Activated T-helper 1 cell treated with anti-CD3 and anti-CD28 coated beads, Interleukin-12 subunit alpha, Interleukin-12 subunit beta, Interleukin-2, Interleukin-4 antibody, amounts not matched to agents 30 ng/mL and 10 ng/mL and 1 ng/mL, durations not matched to agents 14 hours and 24 hours and 36 hours (primary cell): ENCODE results near the gene PIGK. TPM values are rescaled to one million over a fixed set of nuclear protein-coding genes. Genes with fewer than 3 reads are reported as not detected.
"Not testable (repeated sequence)": the region's sequence is repeated elsewhere in the genome, so short reads cannot be mapped to it uniquely, and the experiment has no call there.

Source experiments
- DNase-seq: peaks from one replicate; pipeline ENCODE4 v3.0.0; 2021; ENCODE audit warnings: low spot score
- H3K27ac Mint-ChIP-seq: one replicate; pipeline ENCODE4 v1.8.0; 2021; ENCODE audit warnings: mild to moderate bottlenecking, mixed read lengths
- H3K27me3 Mint-ChIP-seq: one replicate; pipeline ENCODE4 v1.8.0; 2022; ENCODE audit warnings: mild to moderate bottlenecking, moderate library complexity, mixed read lengths; ENCODE audit not compliant: insufficient read depth
- H3K36me3 Mint-ChIP-seq: one replicate; pipeline ENCODE4 v1.8.0; 2021; ENCODE audit warnings: low read depth, mixed read lengths
- H3K4me1 Mint-ChIP-seq: one replicate; pipeline ENCODE4 v1.8.0; 2021; ENCODE audit warnings: low read depth, mixed read lengths
- H3K4me3 Mint-ChIP-seq: one replicate; pipeline ENCODE4 v1.8.0; 2021; ENCODE audit warnings: mild to moderate bottlenecking, moderate library complexity, mixed read lengths
- H3K9me3 Mint-ChIP-seq: one replicate; pipeline ENCODE4 v1.8.0; 2021; ENCODE audit warnings: mixed read lengths
- intact Hi-C: fragments of 100-400 bp; cut with micrococcal nuclease; formaldehyde crosslinking; loops from one replicate; pipeline ENCODE4 v1.15.1; 2024
- total RNA-seq: library from RNA; stranded (reverse); gene quantifications from 2 replicates; pipeline ENCODE4 v1.2.3, GENCODE V29; 2022

The PIGK gene
- total RNA-seq, 1 donor from 2014 or later: 15.9 TPM

DNA sequence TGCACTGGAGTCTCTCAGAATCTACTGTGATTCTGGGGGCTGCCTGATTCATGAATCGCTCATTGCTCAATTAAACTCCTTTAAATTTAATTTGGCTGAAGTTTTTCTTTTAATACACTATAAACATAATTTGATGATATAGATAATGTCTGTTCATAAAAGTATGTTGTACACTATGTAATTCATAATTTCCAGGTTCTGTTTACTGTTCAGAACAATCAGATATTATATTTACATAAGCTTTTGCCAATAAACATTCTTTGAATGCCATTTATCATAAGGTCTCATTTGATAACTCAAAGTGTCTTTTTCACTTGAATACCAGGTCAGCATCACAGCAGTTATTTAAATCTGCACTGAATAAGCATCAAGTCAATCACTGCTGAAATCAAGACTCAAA is 39.6 kb downstream of the PIGK start:
- Mint-ChIP-seq H3K4me3 (no peak overlapping the region), H3K36me3 (peaks cover 4% of the 10 kb centered on the region), H3K27me3 (no peaks in the 10 kb centered on the region), H3K4me1 (no peaks in the 10 kb centered on the region), H3K9me3 (peaks cover 27% of the 10 kb centered on the region), H3K27ac (no peak overlapping the region)
- no peak for DNase-seq
- intact Hi-C loops: no loop called here

DNA sequence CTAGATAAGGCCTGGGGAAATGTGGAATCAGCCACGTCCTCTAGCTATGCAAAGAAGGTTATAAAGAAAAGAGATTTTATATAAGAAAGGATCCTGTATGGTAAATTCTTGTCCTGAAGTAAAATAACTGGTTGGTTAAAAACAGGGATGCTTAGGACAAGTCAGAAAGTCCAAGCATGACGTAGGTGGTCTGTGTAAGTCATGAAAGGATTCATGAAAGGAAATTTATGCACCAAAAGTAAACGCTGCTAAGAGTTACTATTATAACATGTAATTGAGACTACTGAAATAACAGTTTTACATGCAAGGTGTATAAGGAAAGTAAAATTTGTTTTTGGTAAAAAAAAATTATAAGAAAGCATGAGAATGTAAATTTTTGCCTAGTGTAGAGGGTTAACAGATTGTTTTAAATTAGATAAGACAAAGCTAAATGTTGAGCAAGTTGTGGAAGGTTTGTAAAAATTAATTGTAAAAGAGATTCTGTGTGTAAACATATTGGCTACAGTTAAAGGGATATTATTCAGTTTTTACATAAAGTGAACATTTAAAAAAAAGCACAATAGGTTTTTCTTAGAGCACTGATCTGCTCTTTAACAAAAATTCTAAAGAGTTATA is 43.9 kb downstream of the PIGK start:
- no peaks in the 10 kb centered on the region for H3K4me1 Mint-ChIP-seq
- no peak overlapping the region for H3K27ac Mint-ChIP-seq
- no peak overlapping the region for H3K4me3 Mint-ChIP-seq
- intact Hi-C loops: no loop called here
- peaks cover 43% of the 10 kb centered on the region for H3K9me3 Mint-ChIP-seq
- H3K27me3 Mint-ChIP-seq: no peaks in the 10 kb centered on the region
- no peak for DNase-seq
- H3K36me3 Mint-ChIP-seq: peaks cover 6% of the 10 kb centered on the region

GRCh38 chr1:77170687-77171086 is 48.5 kb downstream of the PIGK start:
- DNase-seq: no peak
- no peaks in the 10 kb centered on the region for H3K27me3 Mint-ChIP-seq
- no peak overlapping the region for H3K4me3 Mint-ChIP-seq
- H3K4me1 Mint-ChIP-seq: no peaks in the 10 kb centered on the region
- peaks cover 4% of the 10 kb centered on the region for H3K36me3 Mint-ChIP-seq
- intact Hi-C loops: no loop called here
- H3K9me3 Mint-ChIP-seq: peaks cover 26% of the 10 kb centered on the region
- no peak overlapping the region for H3K27ac Mint-ChIP-seq

- no peak for DNase-seq
- Mint-ChIP-seq H3K27me3 (no peaks in the 10 kb centered on the region), H3K27ac (no peak overlapping the region), H3K4me1 (no peaks in the 10 kb centered on the region), H3K36me3 (peaks cover 4% of the 10 kb centered on the region), H3K4me3 (no peak overlapping the region), H3K9me3 (peaks cover 4% of the 10 kb centered on the region)
- intact Hi-C loops: no loop called here
Measured at GRCh38 chr1:77168358-77168757, 50.9 kb downstream of the PIGK start.

DNA sequence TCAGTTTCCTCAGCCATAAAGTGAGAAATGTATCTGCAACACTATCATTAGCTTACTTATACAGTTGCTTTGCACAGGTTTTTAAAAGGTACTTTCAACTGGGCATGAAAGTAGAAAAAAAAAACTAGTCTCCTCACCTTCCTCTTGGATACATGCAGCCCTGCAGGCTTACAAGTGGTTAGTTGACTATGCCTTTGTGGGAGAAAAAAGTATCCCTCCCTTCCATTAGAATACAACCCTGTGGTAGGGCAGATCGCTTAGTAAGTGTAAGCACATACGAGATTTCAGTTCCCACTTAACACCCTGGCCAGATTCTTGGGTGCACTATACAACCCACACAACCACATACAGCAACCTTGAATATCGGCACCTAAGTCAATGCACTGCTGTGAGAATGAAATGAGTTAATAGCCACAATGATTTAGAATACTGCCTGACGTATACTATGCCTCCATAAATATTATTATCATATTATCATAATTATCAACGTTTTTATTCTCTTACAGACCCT is 54.7 kb downstream of the PIGK start:
- no peak overlapping the region for H3K4me3 Mint-ChIP-seq
- peaks cover 20% of the 10 kb centered on the region for H3K36me3 Mint-ChIP-seq
- intact Hi-C loops: no loop called here
- no peaks in the 10 kb centered on the region for H3K4me1 Mint-ChIP-seq
- H3K27ac Mint-ChIP-seq: no peak overlapping the region
- no peaks in the 10 kb centered on the region for H3K27me3 Mint-ChIP-seq
- no peak for DNase-seq
- peaks cover 7% of the 10 kb centered on the region for H3K9me3 Mint-ChIP-seq

GRCh38 chr1:77159706-77160105 is 59.5 kb downstream of the PIGK start:
- not testable (repeated sequence) for H3K9me3 Mint-ChIP-seq

DNA sequence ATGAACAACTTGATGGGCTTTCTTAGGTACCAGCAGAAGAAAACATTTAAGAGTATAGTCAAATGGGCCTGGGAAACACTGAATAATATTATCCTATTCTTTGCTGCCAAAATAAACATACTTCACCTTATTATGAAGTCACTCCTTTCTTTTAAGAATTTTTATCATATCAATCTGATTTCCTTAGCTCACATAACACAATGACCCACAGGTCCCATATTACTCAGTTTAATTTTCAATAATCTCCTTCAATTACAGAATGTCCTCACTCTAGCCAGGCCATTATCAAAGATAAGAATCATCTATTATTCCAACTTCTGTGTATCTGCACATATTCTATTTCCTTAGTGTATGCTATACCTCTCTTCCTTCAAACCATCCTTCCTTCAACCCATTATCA is 63.0 kb downstream of the PIGK start:
- Mint-ChIP-seq H3K36me3 (peaks cover 26% of the 10 kb centered on the region), H3K4me3 (no peak overlapping the region), H3K27me3 (no peaks in the 10 kb centered on the region), H3K4me1 (no peaks in the 10 kb centered on the region), H3K9me3 (peaks cover 10% of the 10 kb centered on the region), H3K27ac (no peak overlapping the region)
- no peak for DNase-seq
- intact Hi-C loops: no loop called here

More at GRCh38 chr1:77159706-77160105, 59.5 kb downstream of the PIGK start:
- H3K4me1 Mint-ChIP-seq, intact Hi-C loops, DNase-seq, H3K27ac Mint-ChIP-seq, H3K27me3 Mint-ChIP-seq, H3K4me3 Mint-ChIP-seq: not testable (repeated sequence)
- peaks cover 29% of the 10 kb centered on the region for H3K36me3 Mint-ChIP-seq

DNA sequence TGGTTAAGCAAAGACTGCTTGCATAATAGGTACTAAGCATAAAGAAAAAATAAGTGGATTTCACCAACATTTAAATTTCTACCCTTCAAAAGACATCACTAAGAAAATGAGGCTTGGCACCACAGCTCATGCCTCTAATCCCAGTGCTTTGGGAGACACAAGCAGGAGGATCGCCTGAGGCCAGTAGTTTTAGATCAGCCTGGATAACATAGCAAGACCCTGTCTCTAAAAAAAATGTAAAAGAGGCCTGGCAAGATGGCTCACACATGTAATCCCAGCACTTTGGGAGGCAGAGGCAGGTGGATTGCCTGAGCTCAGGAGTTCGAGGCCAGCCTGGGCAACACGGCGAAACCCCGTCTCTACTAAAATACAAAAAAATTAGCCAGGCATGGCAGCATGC is 73.0 kb downstream of the PIGK start:
- H3K27ac Mint-ChIP-seq: no peak overlapping the region
- no peaks in the 10 kb centered on the region for H3K36me3 Mint-ChIP-seq
- no peak overlapping the region for H3K4me3 Mint-ChIP-seq
- H3K9me3 Mint-ChIP-seq: no peaks in the 10 kb centered on the region
- H3K27me3 Mint-ChIP-seq: no peaks in the 10 kb centered on the region
- DNase-seq: no peak
- intact Hi-C loops: loop anchor here (5.0 to 10.0 kb wide), 2 partner anchors 241 to 536 kb away; partner anchors contain the start of gene ZZZ3
- no peaks in the 10 kb centered on the region for H3K4me1 Mint-ChIP-seq

DNA sequence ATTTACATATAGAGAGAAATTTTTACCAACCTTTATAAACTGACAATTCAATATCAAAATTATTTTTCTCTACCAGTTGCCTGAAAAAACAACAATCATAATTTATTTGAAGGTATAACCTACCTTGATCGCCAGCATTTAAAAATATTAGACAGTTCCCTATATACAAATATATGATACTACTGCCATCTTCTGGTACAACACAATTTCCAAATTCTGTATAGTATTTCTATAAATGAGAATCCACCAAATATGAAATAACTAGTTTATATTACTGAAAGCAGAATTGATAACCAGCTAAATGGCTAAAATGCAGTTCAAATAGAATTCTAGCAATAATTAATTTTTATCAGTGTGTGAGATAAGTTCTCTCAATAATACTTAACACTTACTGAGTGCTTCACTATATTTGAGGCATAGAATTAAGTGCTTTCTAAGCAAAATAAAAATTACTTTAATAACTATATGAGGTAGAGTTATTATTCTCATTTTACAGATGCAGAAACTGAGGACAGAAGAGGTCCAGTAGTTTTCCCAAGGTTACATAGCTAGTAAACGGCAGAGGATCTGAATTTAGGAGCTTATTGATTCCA is 75.6 kb downstream of the PIGK start:
- intact Hi-C loops: loop anchor here (1.0 to 10.0 kb wide), 4 partner anchors 239 to 1152 kb away; no protein-coding TSS in a partner anchor
- H3K27ac Mint-ChIP-seq: no peak overlapping the region
- H3K36me3 Mint-ChIP-seq: no peaks in the 10 kb centered on the region
- no peaks in the 10 kb centered on the region for H3K27me3 Mint-ChIP-seq
- no peaks in the 10 kb centered on the region for H3K4me1 Mint-ChIP-seq
- no peak for DNase-seq
- H3K4me3 Mint-ChIP-seq: no peak overlapping the region
- H3K9me3 Mint-ChIP-seq: no peaks in the 10 kb centered on the region

DNA sequence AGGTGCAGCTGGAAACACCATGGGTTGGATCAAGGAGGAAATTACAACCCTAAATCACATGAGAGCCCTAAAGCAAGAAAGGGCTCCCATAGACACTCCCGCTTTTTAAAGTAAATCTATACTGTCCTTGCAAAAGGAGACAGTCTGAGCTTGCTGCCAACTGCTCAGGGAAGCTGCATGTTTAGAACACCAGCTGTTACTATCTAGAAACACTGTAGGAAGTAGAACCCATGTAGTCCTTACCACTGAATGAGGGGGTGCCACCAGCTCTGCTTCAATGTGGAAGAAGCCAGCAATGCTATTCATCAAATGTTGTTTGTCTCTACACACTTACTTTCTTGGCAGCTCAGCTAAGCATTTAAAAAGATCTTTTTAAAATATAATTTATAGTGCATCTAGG is 79.8 kb downstream of the PIGK start:
- Mint-ChIP-seq H3K4me1 (no peaks in the 10 kb centered on the region), H3K4me3 (no peak overlapping the region), H3K27me3 (no peaks in the 10 kb centered on the region), H3K9me3 (no peaks in the 10 kb centered on the region), H3K27ac (no peak overlapping the region), H3K36me3 (no peaks in the 10 kb centered on the region)
- intact Hi-C loops: no loop called here
- no peak for DNase-seq

DNA sequence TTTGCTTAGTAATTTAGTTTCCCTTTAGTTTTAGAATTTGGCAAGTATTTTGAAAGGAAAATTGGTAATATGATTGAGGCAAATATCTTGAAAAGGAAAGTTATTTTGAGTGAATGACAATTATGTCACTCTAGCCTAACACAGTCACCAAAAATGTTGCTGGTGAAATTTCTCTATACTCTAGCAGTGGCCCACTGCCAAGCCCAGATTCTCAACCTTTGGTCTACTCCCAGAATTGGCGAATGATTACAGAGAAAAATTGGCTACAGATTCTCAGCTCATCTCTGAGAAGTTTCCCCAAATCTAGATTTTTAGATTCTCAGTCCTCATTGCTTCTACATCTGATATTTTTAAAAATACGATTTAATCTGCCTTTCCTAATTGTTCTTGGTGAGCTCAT is 84.9 kb downstream of the PIGK start:
- Mint-ChIP-seq H3K9me3 (no peaks in the 10 kb centered on the region), H3K4me1 (no peaks in the 10 kb centered on the region), H3K27me3 (no peaks in the 10 kb centered on the region), H3K27ac (no peak overlapping the region), H3K4me3 (no peak overlapping the region), H3K36me3 (no peaks in the 10 kb centered on the region)
- DNase-seq: no peak
- intact Hi-C loops: no loop called here

GRCh38 chr1:77133731-77134358 is 85.4 kb downstream of the PIGK start:
- H3K9me3 Mint-ChIP-seq: no peaks in the 10 kb centered on the region
- H3K36me3 Mint-ChIP-seq: no peaks in the 10 kb centered on the region
- H3K4me1 Mint-ChIP-seq: no peaks in the 10 kb centered on the region
- no peak overlapping the region for H3K27ac Mint-ChIP-seq
- no peak for DNase-seq
- no peaks in the 10 kb centered on the region for H3K27me3 Mint-ChIP-seq
- intact Hi-C loops: no loop called here
- no peak overlapping the region for H3K4me3 Mint-ChIP-seq

DNA sequence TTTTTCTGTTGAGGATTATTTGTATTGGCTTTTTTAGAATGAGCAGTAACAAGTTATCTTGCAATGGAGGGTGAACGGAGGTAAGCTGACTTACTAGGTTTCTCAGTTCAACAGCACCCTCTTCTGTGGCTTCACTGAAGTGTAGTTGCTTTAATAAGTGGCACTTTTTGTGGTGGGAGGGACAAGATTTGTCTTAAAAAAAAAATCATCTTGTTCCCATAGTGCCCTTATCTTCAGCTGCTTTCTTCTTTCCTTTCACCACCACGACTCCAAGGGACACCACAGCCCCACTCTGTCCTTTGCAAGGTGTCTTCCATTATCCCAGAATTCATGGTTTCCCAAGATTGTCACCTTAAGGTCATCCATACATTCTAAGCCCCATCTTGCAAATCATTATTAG is 92.9 kb downstream of the PIGK start:
- Mint-ChIP-seq H3K27ac (no peak overlapping the region), H3K4me3 (no peak overlapping the region), H3K4me1 (no peaks in the 10 kb centered on the region), H3K36me3 (no peaks in the 10 kb centered on the region), H3K9me3 (no peaks in the 10 kb centered on the region), H3K27me3 (no peaks in the 10 kb centered on the region)
- DNase-seq: no peak
- intact Hi-C loops: loop anchor here (1.0 to 5.0 kb wide), 2 partner anchors 972 to 1134 kb away; no protein-coding TSS in a partner anchor
